ENCODE data around the gene PLXNC1. TPM values are rescaled to one million over a fixed set of nuclear protein-coding genes. Genes with fewer than 3 reads are reported as not detected.

The PLXNC1 gene
- polyA plus RNA-seq, 1 experiment: 2.2 TPM

- Histone ChIP-seq H3K36me3 (ENCODE audit: control insufficient read depth, insufficient read depth, low read length) (no peaks in the 10 kb centered on the region), H3K27me3 (ENCODE audit: control insufficient read depth, insufficient read depth, low read length) (no peaks in the 10 kb centered on the region), H3K4me3 (ENCODE audit: low read depth, low read length) (no peak overlapping the region)
- ChIA-PET POLR2A (no interaction called here), CTCF (no interaction called here)
- DNase-seq (ENCODE audit: low read depth): no peak
- no peak for TF ChIP-seq CTCF (IDR thresholded peaks at IDR 0.05; ENCODE audit: insufficient read depth, low read depth, low read length)
These were observed 123.9 kb downstream of the PLXNC1 start for GRCh38 chr12:94272280-94272679.

- Histone ChIP-seq H3K36me3 (ENCODE audit: control insufficient read depth, insufficient read depth, low read length) (no peaks in the 10 kb centered on the region), H3K27me3 (ENCODE audit: control insufficient read depth, insufficient read depth, low read length) (no peaks in the 10 kb centered on the region), H3K4me3 (ENCODE audit: low read depth, low read length) (no peak overlapping the region)
- DNase-seq (ENCODE audit: low read depth): no peak
- ChIA-PET POLR2A (no interaction called here), CTCF (interaction anchor here (0.6 kb wide), 1 partner anchor 107 kb away, joined by 3 read pairs; no protein-coding TSS in a partner anchor)
- no peak for TF ChIP-seq CTCF (IDR thresholded peaks at IDR 0.05; ENCODE audit: insufficient read depth, low read depth, low read length)
These were observed 124.9 kb downstream of the PLXNC1 start for GRCh38 chr12:94273272-94273671.

GRCh38 chr12:94276725-94277124 lies 128.3 kb downstream of the PLXNC1 start:
- no peak for TF ChIP-seq CTCF (IDR thresholded peaks at IDR 0.05; ENCODE audit: insufficient read depth, low read depth, low read length)
- no peaks in the 10 kb centered on the region for H3K27me3 ChIP-seq (ENCODE audit: control insufficient read depth, insufficient read depth, low read length)
- no peaks in the 10 kb centered on the region for H3K36me3 ChIP-seq (ENCODE audit: control insufficient read depth, insufficient read depth, low read length)
- DNase-seq (ENCODE audit: low read depth): no peak
- ChIA-PET CTCF (interaction anchor here (1.9 kb wide), 1 partner anchor 13 kb away, joined by 5 read pairs; no protein-coding TSS in a partner anchor), POLR2A (no interaction called here)
- no peak overlapping the region for H3K4me3 ChIP-seq (ENCODE audit: low read depth, low read length)

GRCh38 chr12:94277426-94278000 lies 129.1 kb downstream of the PLXNC1 start:
- DNase-seq (ENCODE audit: low read depth): no peak
- TF ChIP-seq CTCF (IDR thresholded peaks at IDR 0.05; ENCODE audit: insufficient read depth, low read depth, low read length): no peak
- H3K27me3 ChIP-seq (ENCODE audit: control insufficient read depth, insufficient read depth, low read length): no peaks in the 10 kb centered on the region
- ChIA-PET CTCF (interaction anchor here (1.9 kb wide), 1 partner anchor 13 kb away, joined by 5 read pairs; no protein-coding TSS in a partner anchor), POLR2A (no interaction called here)
- no peak overlapping the region for H3K4me3 ChIP-seq (ENCODE audit: low read depth, low read length)
- H3K36me3 ChIP-seq (ENCODE audit: control insufficient read depth, insufficient read depth, low read length): no peaks in the 10 kb centered on the region

GRCh38 chr12:94280063-94280462 lies 131.7 kb downstream of the PLXNC1 start:
- H3K4me3 ChIP-seq (ENCODE audit: low read depth, low read length): no peak overlapping the region
- no peak for DNase-seq (ENCODE audit: low read depth)
- ChIA-PET CTCF (no interaction called here), POLR2A (no interaction called here)
- no peaks in the 10 kb centered on the region for H3K27me3 ChIP-seq (ENCODE audit: control insufficient read depth, insufficient read depth, low read length)
- no peaks in the 10 kb centered on the region for H3K36me3 ChIP-seq (ENCODE audit: control insufficient read depth, insufficient read depth, low read length)
- no peak for TF ChIP-seq CTCF (IDR thresholded peaks at IDR 0.05; ENCODE audit: insufficient read depth, low read depth, low read length)

Data from BJ (cell line).